ENCODE measurements around the gene ZNF217.

DNA sequence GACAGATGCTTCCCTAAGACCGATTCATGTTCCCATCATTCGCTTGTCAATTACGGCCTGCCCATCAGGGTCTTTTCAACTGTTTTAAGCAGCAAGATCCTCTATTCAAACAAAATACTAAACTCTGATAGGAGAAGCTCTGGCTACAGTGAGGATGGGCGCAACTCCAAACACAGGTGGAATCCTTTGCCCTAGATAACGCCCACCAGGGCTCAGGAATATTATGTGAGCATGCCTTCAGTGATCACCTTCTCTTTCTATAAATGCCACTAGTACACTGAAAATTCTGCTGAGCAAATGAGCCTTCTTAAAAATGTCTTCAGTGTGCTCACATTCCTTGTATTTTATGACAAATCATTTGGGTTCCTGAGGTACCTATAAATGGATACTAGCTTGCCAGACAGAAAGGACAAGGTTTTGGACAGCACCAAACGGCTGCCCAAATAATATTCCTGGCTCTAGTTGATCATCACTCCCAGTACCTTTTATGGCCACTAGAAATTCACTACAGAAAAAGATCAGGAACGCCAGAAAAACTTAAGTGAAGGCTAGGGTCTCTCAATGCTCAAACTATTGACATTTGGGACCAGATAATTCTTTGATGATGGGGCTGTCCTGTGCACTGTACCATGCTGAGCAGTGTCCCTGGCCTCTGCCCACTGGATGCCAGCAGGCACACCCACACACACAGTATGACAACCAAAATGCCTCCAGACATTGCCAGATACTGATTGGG lies 13.1 kb downstream of the ZNF217 start:
- no peak for TF ChIP-seq C11orf30 (IDR thresholded peaks at IDR 0.05; ENCODE audit: low read depth)
- TF ChIP-seq ILF3 (IDR thresholded peaks at IDR 0.05; ENCODE audit: borderline replicate concordance) = no peak
- TF ChIP-seq, protein P1, sequence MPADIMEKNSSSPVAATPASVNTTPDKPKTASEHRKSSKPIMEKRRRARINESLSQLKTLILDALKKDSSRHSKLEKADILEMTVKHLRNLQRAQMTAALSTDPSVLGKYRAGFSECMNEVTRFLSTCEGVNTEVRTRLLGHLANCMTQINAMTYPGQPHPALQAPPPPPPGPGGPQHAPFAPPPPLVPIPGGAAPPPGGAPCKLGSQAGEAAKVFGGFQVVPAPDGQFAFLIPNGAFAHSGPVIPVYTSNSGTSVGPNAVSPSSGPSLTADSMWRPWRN (IDR thresholded peaks at IDR 0.05; ENCODE audit: low read depth) = no peak
- TF ChIP-seq POLR2A (conservative IDR thresholded peaks at IDR 0.05) = no peak
